Cardiac muscle cell (in vitro differentiated cells and primary cell): ENCODE measurements around the gene NAA60. TPM values are rescaled to one million over a fixed set of nuclear protein-coding genes. Genes with fewer than 3 reads are reported as not detected.

Source experiments
- DNase-seq, 2 donors: peaks; one replicate each; pipeline versions ENCODE4 v3.0.0 to v3.0.0-alpha.2; 2010 to 2017; ENCODE audit warnings: low read depth in 1 of 2, low spot score in 1 of 2
- H3K27ac ChIP-seq: fragments of 200-600 bp; sonication (generic); 2 replicates; pipeline ENCODE4 v1.5.1; 2016
- H3K27me3 ChIP-seq: fragments of 200-600 bp; sonication (generic); 2 replicates; pipeline ENCODE4 v1.6.0; 2016; ENCODE audit warnings: control low read depth
- H3K36me3 ChIP-seq: fragments of 200-600 bp; sonication (generic); 2 replicates; pipeline ENCODE4 v1.5.1; 2016; ENCODE audit warnings: control low read depth
- H3K4me1 ChIP-seq: fragments of 200-600 bp; sonication (generic); 2 replicates; pipeline ENCODE4 v1.8.1; 2017; ENCODE audit warnings: low read depth, mild to moderate bottlenecking, mixed run types
- H3K4me3 ChIP-seq: fragments of 200-600 bp; sonication (generic); 2 replicates; pipeline ENCODE4 v1.5.1; 2016; ENCODE audit warnings: mild to moderate bottlenecking
- H3K9me3 ChIP-seq: fragments of 200-600 bp; sonication (generic); 2 replicates; pipeline ENCODE4 v1.5.1; 2017; ENCODE audit warnings: low read depth, mild to moderate bottlenecking, control low read depth
- polyA plus RNA-seq: library from polyadenylated mRNA; unstranded; fragments of >200 nt; fragmentation: Nextera tagmentation; extraction: Ambion mirVana; gene quantifications from 2 replicates; pipeline ENCODE4 v1.2.1, GENCODE V29; 2016
- total RNA-seq: library from RNA; depleted of rRNA; stranded (reverse); fragments of >200 nt; gene quantifications from 2 replicates; pipeline ENCODE4 v1.2.3, GENCODE V29; 2016
- TF ChIP-seq, protein P1 (sequence below): IDR thresholded peaks from 2 replicates; pipeline ENCODE4 v1.5.1; 2012; ENCODE audit warnings: low read depth, mild to moderate bottlenecking, low read length

The NAA60 gene
- total and polyA plus RNA-seq, 2 experiments from 2014 or later = 43.9 to 83.0 TPM

GRCh38 chr16:3465301-3465700 is 21.8 kb downstream of the NAA60 start:
- TF ChIP-seq, protein P1, sequence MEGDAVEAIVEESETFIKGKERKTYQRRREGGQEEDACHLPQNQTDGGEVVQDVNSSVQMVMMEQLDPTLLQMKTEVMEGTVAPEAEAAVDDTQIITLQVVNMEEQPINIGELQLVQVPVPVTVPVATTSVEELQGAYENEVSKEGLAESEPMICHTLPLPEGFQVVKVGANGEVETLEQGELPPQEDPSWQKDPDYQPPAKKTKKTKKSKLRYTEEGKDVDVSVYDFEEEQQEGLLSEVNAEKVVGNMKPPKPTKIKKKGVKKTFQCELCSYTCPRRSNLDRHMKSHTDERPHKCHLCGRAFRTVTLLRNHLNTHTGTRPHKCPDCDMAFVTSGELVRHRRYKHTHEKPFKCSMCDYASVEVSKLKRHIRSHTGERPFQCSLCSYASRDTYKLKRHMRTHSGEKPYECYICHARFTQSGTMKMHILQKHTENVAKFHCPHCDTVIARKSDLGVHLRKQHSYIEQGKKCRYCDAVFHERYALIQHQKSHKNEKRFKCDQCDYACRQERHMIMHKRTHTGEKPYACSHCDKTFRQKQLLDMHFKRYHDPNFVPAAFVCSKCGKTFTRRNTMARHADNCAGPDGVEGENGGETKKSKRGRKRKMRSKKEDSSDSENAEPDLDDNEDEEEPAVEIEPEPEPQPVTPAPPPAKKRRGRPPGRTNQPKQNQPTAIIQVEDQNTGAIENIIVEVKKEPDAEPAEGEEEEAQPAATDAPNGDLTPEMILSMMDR = no peak
- Histone ChIP-seq H3K4me1 (peaks cover 25% of the 10 kb centered on the region), H3K36me3 (no peaks in the 10 kb centered on the region), H3K4me3 (no peak overlapping the region), H3K9me3 (no peaks in the 10 kb centered on the region), H3K27me3 (no peaks in the 10 kb centered on the region), H3K27ac (no peak overlapping the region)
- no peak for DNase-seq

- Histone ChIP-seq H3K27me3 (no peaks in the 10 kb centered on the region), H3K36me3 (no peaks in the 10 kb centered on the region), H3K4me3 (no peak overlapping the region), H3K27ac (no peak overlapping the region), H3K4me1 (peaks cover 20% of the 10 kb centered on the region), H3K9me3 (no peaks in the 10 kb centered on the region)
- TF ChIP-seq, protein P1 = no peak
- no peak for DNase-seq
These were observed 22.6 kb downstream of the NAA60 start for GRCh38 chr16:3465911-3466584.

- no peaks in the 10 kb centered on the region for H3K9me3 ChIP-seq
- no peak for DNase-seq
- TF ChIP-seq, protein P1 = no peak
- peaks cover 12% of the 10 kb centered on the region for H3K4me1 ChIP-seq
- no peaks in the 10 kb centered on the region for H3K27me3 ChIP-seq
- no peaks in the 10 kb centered on the region for H3K36me3 ChIP-seq
- H3K27ac ChIP-seq = peak overlapping the region; percentile 28
- no peak overlapping the region for H3K4me3 ChIP-seq
These were observed 23.7 kb downstream of the NAA60 start for GRCh38 chr16:3467182-3467581.

GRCh38 chr16:3467921-3468320 is 24.4 kb downstream of the NAA60 start:
- no peaks in the 10 kb centered on the region for H3K9me3 ChIP-seq
- TF ChIP-seq, protein P1 = no peak
- peaks cover 9% of the 10 kb centered on the region for H3K4me1 ChIP-seq
- no peaks in the 10 kb centered on the region for H3K36me3 ChIP-seq
- no peaks in the 10 kb centered on the region for H3K27me3 ChIP-seq
- no peak overlapping the region for H3K4me3 ChIP-seq
- no peak overlapping the region for H3K27ac ChIP-seq
- peak in 1 of 2 donors; percentile 21 for DNase-seq

GRCh38 chr16:3468501-3468900 is 25.0 kb downstream of the NAA60 start:
- H3K36me3 ChIP-seq = no peaks in the 10 kb centered on the region
- peaks cover 9% of the 10 kb centered on the region for H3K4me1 ChIP-seq
- DNase-seq = no peak
- no peak overlapping the region for H3K27ac ChIP-seq
- TF ChIP-seq, protein P1 = no peak
- no peak overlapping the region for H3K4me3 ChIP-seq
- no peaks in the 10 kb centered on the region for H3K27me3 ChIP-seq
- H3K9me3 ChIP-seq = no peaks in the 10 kb centered on the region
